Keratinocyte (primary cell): ENCODE results near the gene LDAF1. TPM values are rescaled to one million over a fixed set of nuclear protein-coding genes. Genes with fewer than 3 reads are reported as not detected.
A peak's percentile ranks its signal among the peaks of the same experiment; 100 is the strongest.

Source experiments
- DNase-seq: peaks from one replicate; pipeline ENCODE4 v3.0.0-alpha.2; 2011; ENCODE audit warnings: low read depth, missing footprints, low spot score
- FAIRE-seq: peaks from 2 replicates; lab custom pipeline; 2011; peaks lifted over from hg19 to GRCh38; lab: Jason Lieb, UNC
- H2AFZ ChIP-seq: 2 replicates; pipeline ENCODE4 v1.6.0; 2012; ENCODE audit warnings: low read length, control low read depth, inconsistent platforms; ENCODE audit not compliant: control insufficient read depth
- H3K27ac ChIP-seq: 2 replicates; pipeline ENCODE4 v1.5.1; 2011; ENCODE audit warnings: low read length; ENCODE audit not compliant: control insufficient read depth, insufficient read depth
- H3K27me3 ChIP-seq: 3 replicates; pipeline ENCODE4 v1.6.0; 2011; ENCODE audit warnings: low read length; ENCODE audit not compliant: control insufficient read depth, insufficient read depth; ENCODE audit errors: extremely low read depth
- H3K36me3 ChIP-seq, 2 experiments: 2 replicates in 1 of 2; 3 replicates in 1 of 2; pipeline ENCODE4 v1.5.1; 2011; ENCODE audit warnings: low read length in 2 of 2, mild to moderate bottlenecking in 1 of 2; ENCODE audit not compliant: control insufficient read depth in 2 of 2, insufficient read depth in 2 of 2; ENCODE audit errors: extremely low read depth in 1 of 2
- H3K4me1 ChIP-seq: 3 replicates; pipeline ENCODE4 v1.5.1; 2011; ENCODE audit warnings: low read length; ENCODE audit not compliant: control insufficient read depth, insufficient read depth; ENCODE audit errors: extremely low read depth
- H3K4me2 ChIP-seq: 3 replicates; pipeline ENCODE4 v1.6.0; 2011; ENCODE audit warnings: low read depth, low read length; ENCODE audit not compliant: control insufficient read depth, insufficient read depth; ENCODE audit errors: extremely low read depth
- H3K4me3 ChIP-seq, 3 experiments: fragments of 200-600 bp in 1 of 3; sonication (generic) in 1 of 3; 2 replicates in 2 of 3; 3 replicates in 1 of 3; pipeline ENCODE4 v1.5.1; 2011 to 2016; ENCODE audit warnings: low read length in 3 of 3, mild to moderate bottlenecking in 3 of 3, control low read depth in 2 of 3, inconsistent platforms in 1 of 3, low read depth in 1 of 3, mixed read lengths in 1 of 3, mixed run types in 1 of 3, moderate library complexity in 1 of 3; ENCODE audit not compliant: control insufficient read depth in 2 of 3, insufficient read depth in 2 of 3; ENCODE audit errors: extremely low read depth in 1 of 3
- H3K79me2 ChIP-seq: 2 replicates; pipeline ENCODE4 v1.6.0; 2012; ENCODE audit warnings: low read length; ENCODE audit not compliant: control insufficient read depth, insufficient read depth
- H3K9ac ChIP-seq: 3 replicates; pipeline ENCODE4 v1.6.0; 2011; ENCODE audit warnings: low read length; ENCODE audit not compliant: control insufficient read depth, insufficient read depth; ENCODE audit errors: extremely low read depth
- H3K9me1 ChIP-seq: 3 replicates; pipeline ENCODE4 v1.6.0; 2011; ENCODE audit warnings: low read length; ENCODE audit not compliant: control insufficient read depth, insufficient read depth; ENCODE audit errors: extremely low read depth
- H3K9me3 ChIP-seq: 2 replicates; pipeline ENCODE4 v1.5.1; 2012; ENCODE audit warnings: low read depth, low read length; ENCODE audit not compliant: control insufficient read depth
- H4K20me1 ChIP-seq: 3 replicates; pipeline ENCODE4 v1.6.0; 2011; ENCODE audit warnings: low read length; ENCODE audit not compliant: control insufficient read depth, insufficient read depth; ENCODE audit errors: extremely low read depth
- CTCF ChIP-seq, 3 experiments: IDR thresholded peaks in 1 of 3; conservative IDR thresholded peaks in 1 of 3; optimal IDR thresholded peaks in 1 of 3; 2 replicates in 2 of 3; 3 replicates in 1 of 3; pipeline versions ENCODE3 to v1.5.1; 2011; ENCODE audit warnings: low read length in 3 of 3, mild to moderate bottlenecking in 3 of 3, moderate library complexity in 2 of 3, control low read depth in 1 of 3, inconsistent platforms in 1 of 3; ENCODE audit not compliant: insufficient read depth in 2 of 3; ENCODE audit errors: extremely low read depth in 1 of 3
- EZH2 ChIP-seq: IDR thresholded peaks from one replicate; pipeline ENCODE4 v1.6.1; 2012; ENCODE audit warnings: inconsistent platforms, mild to moderate bottlenecking, low read length, moderate library complexity
- dilution Hi-C: fragments of 300-500 bp; cut with MboI; formaldehyde crosslinking; loops from one replicate; pipeline ENCODE4 v1.7.0; 2020; ENCODE audit warnings: low sequenced_read_pairs; ENCODE audit not compliant: extremely low pct_ligation_motif_present
- polyA plus RNA-seq, 5 experiments: library from polyadenylated mRNA; depleted of rRNA in 3 of 5; stranded (reverse) in 3 of 5; stranded (forward) in 1 of 5; unstranded in 1 of 5; fragments of >200 nt; gene quantifications; 1 replicate in 1 of 5; 2 replicates in 3 of 5; 3 replicates in 1 of 5; pipeline versions ENCODE4 v1.2.1 to v1.2.3, GENCODE V29; 2011 to 2012; ENCODE audit warnings: missing spikeins in 2 of 5, low read depth in 1 of 5, low replicate concordance in 1 of 5

The LDAF1 gene
- polyA plus RNA-seq, 1 donor (not counting 4 experiments of a cell fraction or from before 2014, with no cell fraction given), result 45.4 TPM

GRCh38 chr16:21116148-21116693 is 42.3 kb upstream of the LDAF1 start:
- no peaks in the 10 kb centered on the region for H3K36me3 ChIP-seq
- no peaks in the 10 kb centered on the region for H4K20me1 ChIP-seq
- TF ChIP-seq CTCF (optimal IDR thresholded peaks at IDR 0.05 in 1 of 3, IDR thresholded peaks at IDR 0.05 in 1 of 3, conservative IDR thresholded peaks at IDR 0.05 in 1 of 3; ENCODE audit: extremely low read depth in 1 of 3, insufficient read depth in 2 of 3, low read length in 3 of 3), result no peak
- TF ChIP-seq EZH2, result no peak
- H2AFZ ChIP-seq, result no peak overlapping the region
- no peaks in the 10 kb centered on the region for H3K9me1 ChIP-seq
- no peaks in the 10 kb centered on the region for H3K79me2 ChIP-seq
- dilution Hi-C loops, result no loop called here
- no peak overlapping the region for H3K27ac ChIP-seq
- FAIRE-seq, result no peak
- DNase-seq, result no peak
- H3K4me1 ChIP-seq, result peaks cover 6% of the 10 kb centered on the region
- H3K4me3 ChIP-seq, result no peak overlapping the region
- H3K9ac ChIP-seq, result no peak overlapping the region
- no peak overlapping the region for H3K4me2 ChIP-seq
- H3K27me3 ChIP-seq, result no peaks in the 10 kb centered on the region
- no peaks in the 10 kb centered on the region for H3K9me3 ChIP-seq

GRCh38 chr16:21117567-21117966 is 40.9 kb upstream of the LDAF1 start:
- Histone ChIP-seq H3K9ac (no peak overlapping the region), H3K27ac (no peak overlapping the region), H3K9me3 (no peaks in the 10 kb centered on the region), H3K4me3 (no peak overlapping the region), H4K20me1 (no peaks in the 10 kb centered on the region), H3K4me2 (peak overlapping the region; percentile 52), H3K9me1 (no peaks in the 10 kb centered on the region), H3K79me2 (no peaks in the 10 kb centered on the region), H3K27me3 (no peaks in the 10 kb centered on the region), H3K36me3 (no peaks in the 10 kb centered on the region), H3K4me1 (peaks cover 6% of the 10 kb centered on the region), H2AFZ (no peak overlapping the region)
- dilution Hi-C loops, result no loop called here
- peak; percentile 13 for FAIRE-seq
- peak; percentile 19 for DNase-seq
- TF ChIP-seq EZH2, result no peak
- no peak for TF ChIP-seq CTCF (optimal IDR thresholded peaks at IDR 0.05 in 1 of 3, IDR thresholded peaks at IDR 0.05 in 1 of 3, conservative IDR thresholded peaks at IDR 0.05 in 1 of 3; ENCODE audit: extremely low read depth in 1 of 3, insufficient read depth in 2 of 3, low read length in 3 of 3)
